ENCODE results near the gene FAM114A1.
A peak's percentile ranks its signal among the peaks of the same experiment; 100 is the strongest.

FAM114A1 gene

GRCh38 chr4:38871593-38871992 lies 4.0 kb downstream of the FAM114A1 start:
- Mint-ChIP-seq H3K27ac (no peak overlapping the region), H3K4me1 (peaks cover 4% of the 10 kb centered on the region), H3K4me3 (no peak overlapping the region), H3K9me3 (no peaks in the 10 kb centered on the region), H3K36me3 (no peaks in the 10 kb centered on the region)
- no peak for DNase-seq (ENCODE audit: low spot score in 2 of 2)
- no peak for ATAC-seq

GRCh38 chr4:38872620-38873019 lies 5.0 kb downstream of the FAM114A1 start:
- no peak for ATAC-seq
- Mint-ChIP-seq H3K36me3 (no peaks in the 10 kb centered on the region), H3K4me1 (peaks cover 4% of the 10 kb centered on the region), H3K4me3 (no peak overlapping the region), H3K27ac (no peak overlapping the region), H3K9me3 (no peaks in the 10 kb centered on the region)
- DNase-seq (ENCODE audit: low spot score in 2 of 2): no peak

- Mint-ChIP-seq H3K4me3 (no peak overlapping the region), H3K4me1 (peaks cover 2% of the 10 kb centered on the region), H3K27ac (no peak overlapping the region), H3K9me3 (no peaks in the 10 kb centered on the region), H3K36me3 (no peaks in the 10 kb centered on the region)
- DNase-seq (ENCODE audit: low spot score in 2 of 2) (no peak), ATAC-seq (no peak)
Observed at GRCh38 chr4:38873290-38873944, 5.8 kb downstream of the FAM114A1 start.

GRCh38 chr4:38876636-38877035 lies 9.0 kb downstream of the FAM114A1 start:
- H3K4me1 Mint-ChIP-seq: no peaks in the 10 kb centered on the region
- H3K9me3 Mint-ChIP-seq: no peaks in the 10 kb centered on the region
- H3K36me3 Mint-ChIP-seq: no peaks in the 10 kb centered on the region
- DNase-seq (ENCODE audit: low spot score in 2 of 2): no peak
- H3K4me3 Mint-ChIP-seq: no peak overlapping the region
- H3K27ac Mint-ChIP-seq: no peak overlapping the region
- no peak for ATAC-seq

- peaks cover 13% of the 10 kb centered on the region for H3K4me1 Mint-ChIP-seq
- no peaks in the 10 kb centered on the region for H3K9me3 Mint-ChIP-seq
- ATAC-seq (no peak), DNase-seq (ENCODE audit: low spot score in 2 of 2) (no peak)
- no peak overlapping the region for H3K4me3 Mint-ChIP-seq
- no peaks in the 10 kb centered on the region for H3K36me3 Mint-ChIP-seq
- H3K27ac Mint-ChIP-seq: no peak overlapping the region
Observed at GRCh38 chr4:38884254-38884653, 16.6 kb downstream of the FAM114A1 start.

GRCh38 chr4:38889143-38889542 lies 21.5 kb downstream of the FAM114A1 start:
- peaks cover 20% of the 10 kb centered on the region for H3K4me1 Mint-ChIP-seq
- H3K27ac Mint-ChIP-seq: peak overlapping the region; percentile 91
- no peaks in the 10 kb centered on the region for H3K36me3 Mint-ChIP-seq
- H3K4me3 Mint-ChIP-seq: peak overlapping the region; percentile 13
- peaks cover 2% of the 10 kb centered on the region for H3K9me3 Mint-ChIP-seq
- peak; percentile 82 for ATAC-seq
- DNase-seq (ENCODE audit: low spot score in 2 of 2): no peak

GRCh38 chr4:38891051-38891983 lies 23.7 kb downstream of the FAM114A1 start:
- peaks cover 2% of the 10 kb centered on the region for H3K9me3 Mint-ChIP-seq

GRCh38 chr4:38894322-38894982 lies 26.8 kb downstream of the FAM114A1 start:
- Mint-ChIP-seq H3K4me1 (peaks cover 5% of the 10 kb centered on the region), H3K36me3 (no peaks in the 10 kb centered on the region), H3K4me3 (no peak overlapping the region), H3K27ac (no peak overlapping the region), H3K9me3 (peaks cover 2% of the 10 kb centered on the region)
- ATAC-seq (no peak), DNase-seq (ENCODE audit: low spot score in 2 of 2) (no peak)

More at GRCh38 chr4:38891051-38891983, 23.7 kb downstream of the FAM114A1 start:
- H3K4me3 Mint-ChIP-seq: no peak overlapping the region
- H3K4me1 Mint-ChIP-seq: peaks cover 15% of the 10 kb centered on the region
- peak overlapping the region; percentile 91 for H3K27ac Mint-ChIP-seq
- no peaks in the 10 kb centered on the region for H3K36me3 Mint-ChIP-seq
- ATAC-seq (no peak), DNase-seq (ENCODE audit: low spot score in 2 of 2) (no peak)

GRCh38 chr4:38896940-38897339 lies 29.3 kb downstream of the FAM114A1 start:
- ATAC-seq (no peak), DNase-seq (ENCODE audit: low spot score in 2 of 2) (no peak)
- Mint-ChIP-seq H3K36me3 (no peaks in the 10 kb centered on the region), H3K27ac (no peak overlapping the region), H3K4me1 (no peaks in the 10 kb centered on the region), H3K9me3 (no peaks in the 10 kb centered on the region), H3K4me3 (no peak overlapping the region)

- DNase-seq (ENCODE audit: low spot score in 2 of 2) (no peak), ATAC-seq (no peak)
- Mint-ChIP-seq H3K4me1 (no peaks in the 10 kb centered on the region), H3K36me3 (no peaks in the 10 kb centered on the region), H3K4me3 (no peak overlapping the region), H3K27ac (no peak overlapping the region), H3K9me3 (no peaks in the 10 kb centered on the region)
Observed at GRCh38 chr4:38898245-38898644, 30.6 kb downstream of the FAM114A1 start.

- H3K9me3 Mint-ChIP-seq: no peaks in the 10 kb centered on the region
- no peak for ATAC-seq
- DNase-seq (ENCODE audit: low spot score in 2 of 2): no peak
- no peak overlapping the region for H3K4me3 Mint-ChIP-seq
- no peaks in the 10 kb centered on the region for H3K36me3 Mint-ChIP-seq
- H3K4me1 Mint-ChIP-seq: no peaks in the 10 kb centered on the region
- no peak overlapping the region for H3K27ac Mint-ChIP-seq
Observed at GRCh38 chr4:38902221-38902620, 34.6 kb downstream of the FAM114A1 start.

- ATAC-seq: peak; percentile 77
- no peak overlapping the region for H3K27ac Mint-ChIP-seq
- no peak for DNase-seq (ENCODE audit: low spot score in 2 of 2)
Observed at GRCh38 chr4:38902695-38903094, 35.1 kb downstream of the FAM114A1 start.

GRCh38 chr4:38904090-38904666 lies 36.6 kb downstream of the FAM114A1 start:
- DNase-seq (ENCODE audit: low spot score in 2 of 2) (no peak), ATAC-seq (no peak)
- H3K9me3 Mint-ChIP-seq: no peaks in the 10 kb centered on the region
- H3K4me3 Mint-ChIP-seq: no peak overlapping the region
- H3K27ac Mint-ChIP-seq: no peak overlapping the region
- H3K4me1 Mint-ChIP-seq: no peaks in the 10 kb centered on the region
- H3K36me3 Mint-ChIP-seq: no peaks in the 10 kb centered on the region

More at GRCh38 chr4:38902695-38903094, 35.1 kb downstream of the FAM114A1 start:
- no peaks in the 10 kb centered on the region for H3K36me3 Mint-ChIP-seq
- H3K4me1 Mint-ChIP-seq: no peaks in the 10 kb centered on the region
- H3K4me3 Mint-ChIP-seq: no peak overlapping the region
- H3K9me3 Mint-ChIP-seq: no peaks in the 10 kb centered on the region

- H3K4me3 Mint-ChIP-seq: no peak overlapping the region
- DNase-seq (ENCODE audit: low spot score in 2 of 2): no peak
- no peaks in the 10 kb centered on the region for H3K9me3 Mint-ChIP-seq
- no peaks in the 10 kb centered on the region for H3K36me3 Mint-ChIP-seq
- ATAC-seq: no peak
- H3K4me1 Mint-ChIP-seq: no peaks in the 10 kb centered on the region
- no peak overlapping the region for H3K27ac Mint-ChIP-seq
Observed at GRCh38 chr4:38904682-38905081, 37.1 kb downstream of the FAM114A1 start.

GRCh38 chr4:38905652-38906385 lies 38.2 kb downstream of the FAM114A1 start:
- H3K4me1 Mint-ChIP-seq: no peaks in the 10 kb centered on the region
- H3K9me3 Mint-ChIP-seq: no peaks in the 10 kb centered on the region
- DNase-seq (ENCODE audit: low spot score in 2 of 2): no peak
- H3K4me3 Mint-ChIP-seq: no peak overlapping the region
- no peaks in the 10 kb centered on the region for H3K36me3 Mint-ChIP-seq
- ATAC-seq: no peak
- H3K27ac Mint-ChIP-seq: no peak overlapping the region
